HepG2 (cell line): Measurements from ENCODE around the gene FBXO11. TPM values are rescaled to one million over a fixed set of nuclear protein-coding genes. Genes with fewer than 3 reads are reported as not detected.

Experiments
- CREM ChIP-seq, 2 experiments: sonication (generic) in 1 of 2; formaldehyde crosslinking in 1 of 2; IDR thresholded peaks; 2 replicates each; pipeline versions ENCODE4 v1.4.0 to v1.6.1; 2016 to 2020; ENCODE audit warnings: antibody characterized with exemption in 1 of 2, mild to moderate bottlenecking in 1 of 2, missing genetic modification reagents in 1 of 2
- ISL2 ChIP-seq: sonication (generic); formaldehyde crosslinking; IDR thresholded peaks from 2 replicates; pipeline ENCODE4 v1.5.0; 2020; ENCODE audit warnings: missing genetic modification reagents
- KLF16 ChIP-seq, 2 experiments: sonication (generic) in 1 of 2; formaldehyde crosslinking in 1 of 2; IDR thresholded peaks; 2 replicates each; pipeline versions ENCODE4 v1.6.1 to v1.8.0; 2016 to 2023; ENCODE audit warnings: missing genetic modification reagents in 2 of 2, missing compliant biosample characterization in 1 of 2
- NFAT5 ChIP-seq: sonication (generic); formaldehyde crosslinking; IDR thresholded peaks from 2 replicates; pipeline ENCODE4 v1.4.0; 2020; ENCODE audit warnings: missing genetic modification reagents
- NFE2L2 ChIP-seq: fragments of 150-350 bp; IDR thresholded peaks from 2 replicates; pipeline ENCODE4 v1.6.1; 2014; ENCODE audit warnings: low read length
- NR1H2 ChIP-seq: sonication (generic); formaldehyde crosslinking; IDR thresholded peaks from 2 replicates; pipeline ENCODE4 v1.8.1; 2022; ENCODE audit warnings: low read depth, missing genetic modification reagents, borderline replicate concordance
- POLR2A ChIP-seq, 2 experiments: IDR thresholded peaks; 2 replicates each; pipeline ENCODE4 v1.6.1; 2011; ENCODE audit warnings: low read depth in 2 of 2, low read length in 2 of 2, mild to moderate bottlenecking in 1 of 2, moderate library complexity in 1 of 2; ENCODE audit not compliant: insufficient read depth in 1 of 2
- THRA ChIP-seq: sonication (generic); formaldehyde crosslinking; IDR thresholded peaks from 2 replicates; pipeline ENCODE4 v1.4.0; 2020; ENCODE audit warnings: missing genetic modification reagents, borderline replicate concordance
- XBP1 ChIP-seq: sonication (generic); formaldehyde crosslinking; IDR thresholded peaks from 2 replicates; pipeline ENCODE4 v1.5.0; 2020; ENCODE audit warnings: missing genetic modification reagents
- ZNF12 ChIP-seq: sonication (generic); formaldehyde crosslinking; IDR thresholded peaks from 2 replicates; pipeline ENCODE4 v1.5.0; 2020; ENCODE audit warnings: missing genetic modification reagents
- ZNF251 ChIP-seq: sonication (generic); formaldehyde crosslinking; IDR thresholded peaks from 2 replicates; pipeline ENCODE4 v1.9.0; 2021; ENCODE audit warnings: mild to moderate bottlenecking, missing genetic modification reagents
- ZNF276 ChIP-seq: sonication (generic); formaldehyde crosslinking; IDR thresholded peaks from 2 replicates; pipeline ENCODE4 v1.4.0; 2020; ENCODE audit warnings: mild to moderate bottlenecking, low read depth, missing genetic modification reagents
- ZNF354B ChIP-seq: sonication (generic); formaldehyde crosslinking; IDR thresholded peaks from 2 replicates; pipeline ENCODE4 v1.8.0; 2022; ENCODE audit warnings: mild to moderate bottlenecking, missing genetic modification reagents
- ZNF781 ChIP-seq: sonication (generic); formaldehyde crosslinking; IDR thresholded peaks from 2 replicates; pipeline ENCODE4 v1.5.1; 2020; ENCODE audit warnings: borderline replicate concordance, mild to moderate bottlenecking, missing genetic modification reagents; ENCODE audit errors: not compliant biosample characterization
- ZNF782 ChIP-seq: sonication (generic); formaldehyde crosslinking; IDR thresholded peaks from 2 replicates; pipeline ENCODE4 v1.4.0; 2020; ENCODE audit warnings: missing genetic modification reagents, mild to moderate bottlenecking, borderline replicate concordance
- polyA plus RNA-seq, 8 experiments: library from polyadenylated mRNA; depleted of rRNA in 3 of 8; stranded (reverse) in 7 of 8; unstranded in 1 of 8; fragments of >200 nt; fragmentation: Illumina TruSeq in 4 of 8; extraction: Trizol in 4 of 8; gene quantifications; 2 replicates each; pipeline versions ENCODE4 v1.2.1 to v1.2.3, GENCODE V29; 2011 to 2016; ENCODE audit warnings: low read depth in 4 of 8, missing spikeins in 1 of 8, mixed read lengths in 1 of 8; ENCODE audit not compliant: insufficient read depth in 1 of 8
- total RNA-seq, 5 experiments: library from RNA; depleted of rRNA; stranded (reverse); fragments of >200 nt; fragmentation: Illumina TruSeq; extraction: Trizol; gene quantifications; 2 replicates each; pipeline ENCODE4 v1.2.3, GENCODE V29; 2016; ENCODE audit warnings: low read depth in 1 of 5
- TF ChIP-seq, protein P1 (sequence below): sonication (generic); formaldehyde crosslinking; conservative IDR thresholded peaks from 2 replicates; pipeline ENCODE4 v1.4.0; 2020; ENCODE audit warnings: mild to moderate bottlenecking, missing genetic modification reagents, moderate library complexity

The FBXO11 gene
- total and polyA plus RNA-seq, 2 of the 13 experiments (the other 11 are each of a cell fraction or from before 2014, with no cell fraction given): 27.9 to 47.6 TPM

GRCh38 chr2:47782671-47783485 is 123.4 kb downstream of the FBXO11 start, which contains the start of gene MSH6 (continued):
- TF ChIP-seq, protein P1, sequence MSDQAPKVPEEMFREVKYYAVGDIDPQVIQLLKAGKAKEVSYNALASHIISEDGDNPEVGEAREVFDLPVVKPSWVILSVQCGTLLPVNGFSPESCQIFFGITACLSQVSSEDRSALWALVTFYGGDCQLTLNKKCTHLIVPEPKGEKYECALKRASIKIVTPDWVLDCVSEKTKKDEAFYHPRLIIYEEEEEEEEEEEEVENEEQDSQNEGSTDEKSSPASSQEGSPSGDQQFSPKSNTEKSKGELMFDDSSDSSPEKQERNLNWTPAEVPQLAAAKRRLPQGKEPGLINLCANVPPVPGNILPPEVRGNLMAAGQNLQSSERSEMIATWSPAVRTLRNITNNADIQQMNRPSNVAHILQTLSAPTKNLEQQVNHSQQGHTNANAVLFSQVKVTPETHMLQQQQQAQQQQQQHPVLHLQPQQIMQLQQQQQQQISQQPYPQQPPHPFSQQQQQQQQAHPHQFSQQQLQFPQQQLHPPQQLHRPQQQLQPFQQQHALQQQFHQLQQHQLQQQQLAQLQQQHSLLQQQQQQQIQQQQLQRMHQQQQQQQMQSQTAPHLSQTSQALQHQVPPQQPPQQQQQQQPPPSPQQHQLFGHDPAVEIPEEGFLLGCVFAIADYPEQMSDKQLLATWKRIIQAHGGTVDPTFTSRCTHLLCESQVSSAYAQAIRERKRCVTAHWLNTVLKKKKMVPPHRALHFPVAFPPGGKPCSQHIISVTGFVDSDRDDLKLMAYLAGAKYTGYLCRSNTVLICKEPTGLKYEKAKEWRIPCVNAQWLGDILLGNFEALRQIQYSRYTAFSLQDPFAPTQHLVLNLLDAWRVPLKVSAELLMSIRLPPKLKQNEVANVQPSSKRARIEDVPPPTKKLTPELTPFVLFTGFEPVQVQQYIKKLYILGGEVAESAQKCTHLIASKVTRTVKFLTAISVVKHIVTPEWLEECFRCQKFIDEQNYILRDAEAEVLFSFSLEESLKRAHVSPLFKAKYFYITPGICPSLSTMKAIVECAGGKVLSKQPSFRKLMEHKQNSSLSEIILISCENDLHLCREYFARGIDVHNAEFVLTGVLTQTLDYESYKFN (CRISPR knock-in tag): 0 out of 2 replicates have a peak, but pooled peaks have one; percentile 12
- TF ChIP-seq ZNF12 (CRISPR knock-in tag): no peak; the same call in 1 of the 2 replicates
- no peak for TF ChIP-seq ZNF782
- no peak; the same call in 1 of the 2 replicates for TF ChIP-seq THRA (CRISPR knock-in tag)
- peak; percentile 90; the same call in 1 of the 2 replicates for TF ChIP-seq NFAT5 (CRISPR knock-in tag)
- TF ChIP-seq POLR2A (IDR thresholded peaks at IDR 0.05; ENCODE audit: insufficient read depth in 1 of 2, low read depth in 2 of 2, low read length in 2 of 2): peak; percentile 83 to 86
- TF ChIP-seq ZNF251 (CRISPR knock-in tag): no peak; the same call in 1 of the 2 replicates
- TF ChIP-seq CREM (IDR thresholded peaks at IDR 0.05): no peak
- no peak for TF ChIP-seq CREM (CRISPR knock-in tag; IDR thresholded peaks at IDR 0.05)
- TF ChIP-seq XBP1 (CRISPR knock-in tag): peak; percentile 80; the same call in 1 of the 2 replicates
- peak; percentile 77 for TF ChIP-seq NR1H2 (CRISPR knock-in tag)
- peak; percentile 74 for TF ChIP-seq ZNF781 (CRISPR knock-in tag)
- peak; percentile 32 for TF ChIP-seq ISL2 (CRISPR knock-in tag)
- peak; percentile 83; the same call in 1 of the 2 replicates for TF ChIP-seq ZNF354B (CRISPR knock-in tag)
- peak; percentile 89 to 91; a peak in 1 of 4 replicates for TF ChIP-seq KLF16 (CRISPR knock-in tag; IDR thresholded peaks at IDR 0.05)
- no peak for TF ChIP-seq NFE2L2
- TF ChIP-seq ZNF276 (CRISPR knock-in tag): peak; percentile 48; the same call in 1 of the 2 replicates
